ENCODE measurements around the gene RC3H2.
"Not testable (repeated sequence)": the region's sequence is repeated elsewhere in the genome, so short reads cannot be mapped to it uniquely, and the experiment has no call there.

Gene RC3H2

GRCh38 chr9:122929796-122930354 lies 24.7 kb upstream of the RC3H2 start:
- no peak for DNase-seq

- DNase-seq, result no peak
These were observed 18.8 kb upstream of the RC3H2 start for GRCh38 chr9:122923947-122924346.

- no peak for DNase-seq
These were observed 17.6 kb upstream of the RC3H2 start for GRCh38 chr9:122922713-122923112.

- no peak for DNase-seq
These were observed 13.2 kb upstream of the RC3H2 start for GRCh38 chr9:122918310-122918709.

- peak; percentile 86 for DNase-seq
These were observed 8.0 kb upstream of the RC3H2 start, which contains the start of gene ZBTB6 for GRCh38 chr9:122912964-122913673. TSS of gene ZBTB6 (minus strand) at chr9:122913323. CDS start at chr9:122912072, 1,251 bp downstream.

GRCh38 chr9:122912671-122912963 lies 7.5 kb upstream of the RC3H2 start:
- DNase-seq, result no peak

GRCh38 chr9:122906122-122906521 lies 963 bp upstream of the RC3H2 start:
- not testable (repeated sequence) for DNase-seq

- no peak for DNase-seq
These were observed 715 bp downstream of the RC3H2 start for GRCh38 chr9:122904466-122904822.

GRCh38 chr9:122900791-122901190 lies 4.4 kb downstream of the RC3H2 start:
- DNase-seq, result no peak

- no peak for DNase-seq
These were observed 7.2 kb downstream of the RC3H2 start for GRCh38 chr9:122897969-122898368.

- no peak for DNase-seq
These were observed 16.7 kb downstream of the RC3H2 start for GRCh38 chr9:122888480-122888879.

GRCh38 chr9:122883125-122883524 lies 22.0 kb downstream of the RC3H2 start:
- no peak for DNase-seq

GRCh38 chr9:122879443-122879842 lies 25.7 kb downstream of the RC3H2 start:
- DNase-seq, result no peak

- no peak for DNase-seq
These were observed 29.6 kb downstream of the RC3H2 start for GRCh38 chr9:122875523-122875922.

- not testable (repeated sequence) for DNase-seq
These were observed 37.9 kb downstream of the RC3H2 start for GRCh38 chr9:122867276-122867675.

GRCh38 chr9:122866079-122866478 lies 39.1 kb downstream of the RC3H2 start:
- DNase-seq, result no peak

GRCh38 chr9:122865300-122865699 lies 39.9 kb downstream of the RC3H2 start:
- DNase-seq, result no peak

- DNase-seq, result no peak
These were observed 41.8 kb downstream of the RC3H2 start for GRCh38 chr9:122863407-122863806.

GRCh38 chr9:122860319-122861142 lies 44.6 kb downstream of the RC3H2 start:
- no peak for DNase-seq

GRCh38 chr9:122857815-122858214 lies 47.3 kb downstream of the RC3H2 start:
- no peak for DNase-seq

GRCh38 chr9:122852085-122852786 lies 52.9 kb downstream of the RC3H2 start:
- not testable (repeated sequence) for DNase-seq

GRCh38 chr9:122848256-122848943 lies 56.8 kb downstream of the RC3H2 start:
- no peak for DNase-seq
